GM13977 (cell line): ENCODE data around the gene TXNRD3.

ENCODE experiments used
- DNase-seq: peaks from one replicate; pipeline ENCODE4 v3.0.0; 2012; ENCODE audit warnings: low spot score
- in situ Hi-C: fragments of 300-500 bp; cut with MboI; formaldehyde crosslinking; loops from one replicate; pipeline ENCODE4 v1.12.0; 2022; ENCODE audit warnings: low sequenced_read_pairs, low pct_unique_long_range_greater_than_20kb, mixed read lengths, inconsistent platforms; ENCODE audit not compliant: unreplicated experiment
- TF ChIP-seq, protein P1 (sequence below): IDR thresholded peaks from 2 replicates; pipeline ENCODE4 v1.5.1; 2012; ENCODE audit warnings: mild to moderate bottlenecking, control low read depth; ENCODE audit not compliant: insufficient read depth; ENCODE audit errors: extremely low read depth, missing control alignments

The TXNRD3 gene

DNA sequence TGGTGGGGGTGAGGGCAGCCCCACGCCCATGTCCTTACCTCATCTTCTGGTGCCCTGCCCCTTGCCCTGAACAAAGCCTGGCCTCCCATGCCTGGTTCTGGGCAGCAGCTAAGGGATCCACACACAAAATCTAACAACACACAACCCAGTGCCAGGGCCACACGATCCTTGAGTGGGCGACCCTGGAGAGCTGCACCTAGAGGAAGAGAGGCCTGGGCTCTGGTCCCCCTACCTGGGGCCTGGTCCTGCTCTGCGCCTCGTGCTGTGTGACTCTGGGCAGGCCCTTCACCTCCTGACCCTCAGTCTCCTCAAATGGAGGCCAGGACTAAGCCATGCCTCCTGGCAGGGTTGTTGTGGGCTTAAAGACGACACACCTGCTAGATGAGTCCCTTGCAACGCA, 76.2 kb downstream of the TXNRD3 start:
- no peak for DNase-seq
- in situ Hi-C loops: no loop called here
- TF ChIP-seq, protein P1, sequence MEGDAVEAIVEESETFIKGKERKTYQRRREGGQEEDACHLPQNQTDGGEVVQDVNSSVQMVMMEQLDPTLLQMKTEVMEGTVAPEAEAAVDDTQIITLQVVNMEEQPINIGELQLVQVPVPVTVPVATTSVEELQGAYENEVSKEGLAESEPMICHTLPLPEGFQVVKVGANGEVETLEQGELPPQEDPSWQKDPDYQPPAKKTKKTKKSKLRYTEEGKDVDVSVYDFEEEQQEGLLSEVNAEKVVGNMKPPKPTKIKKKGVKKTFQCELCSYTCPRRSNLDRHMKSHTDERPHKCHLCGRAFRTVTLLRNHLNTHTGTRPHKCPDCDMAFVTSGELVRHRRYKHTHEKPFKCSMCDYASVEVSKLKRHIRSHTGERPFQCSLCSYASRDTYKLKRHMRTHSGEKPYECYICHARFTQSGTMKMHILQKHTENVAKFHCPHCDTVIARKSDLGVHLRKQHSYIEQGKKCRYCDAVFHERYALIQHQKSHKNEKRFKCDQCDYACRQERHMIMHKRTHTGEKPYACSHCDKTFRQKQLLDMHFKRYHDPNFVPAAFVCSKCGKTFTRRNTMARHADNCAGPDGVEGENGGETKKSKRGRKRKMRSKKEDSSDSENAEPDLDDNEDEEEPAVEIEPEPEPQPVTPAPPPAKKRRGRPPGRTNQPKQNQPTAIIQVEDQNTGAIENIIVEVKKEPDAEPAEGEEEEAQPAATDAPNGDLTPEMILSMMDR: no peak

DNA sequence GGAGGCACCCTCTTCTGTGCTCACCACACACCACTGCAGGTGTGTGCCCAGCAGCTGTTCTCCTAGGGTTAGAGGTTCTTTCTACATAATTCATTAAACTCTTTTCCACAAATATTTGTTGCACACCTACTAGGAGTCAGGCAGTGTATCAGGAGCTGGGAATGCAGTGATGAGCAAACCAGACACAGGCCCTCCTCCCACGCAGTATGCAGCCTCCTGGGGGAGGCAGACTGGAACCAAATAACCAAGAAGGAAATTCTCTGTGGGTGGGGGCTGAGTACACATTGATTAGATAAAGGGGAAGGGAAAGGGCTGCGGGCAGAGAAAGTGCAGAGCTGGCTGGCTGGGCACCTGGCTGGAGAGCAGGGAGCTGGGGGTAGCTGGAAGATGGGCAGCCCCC, 77.7 kb downstream of the TXNRD3 start:
- in situ Hi-C loops: no loop called here
- DNase-seq: no peak
- TF ChIP-seq, protein P1: no peak

DNA sequence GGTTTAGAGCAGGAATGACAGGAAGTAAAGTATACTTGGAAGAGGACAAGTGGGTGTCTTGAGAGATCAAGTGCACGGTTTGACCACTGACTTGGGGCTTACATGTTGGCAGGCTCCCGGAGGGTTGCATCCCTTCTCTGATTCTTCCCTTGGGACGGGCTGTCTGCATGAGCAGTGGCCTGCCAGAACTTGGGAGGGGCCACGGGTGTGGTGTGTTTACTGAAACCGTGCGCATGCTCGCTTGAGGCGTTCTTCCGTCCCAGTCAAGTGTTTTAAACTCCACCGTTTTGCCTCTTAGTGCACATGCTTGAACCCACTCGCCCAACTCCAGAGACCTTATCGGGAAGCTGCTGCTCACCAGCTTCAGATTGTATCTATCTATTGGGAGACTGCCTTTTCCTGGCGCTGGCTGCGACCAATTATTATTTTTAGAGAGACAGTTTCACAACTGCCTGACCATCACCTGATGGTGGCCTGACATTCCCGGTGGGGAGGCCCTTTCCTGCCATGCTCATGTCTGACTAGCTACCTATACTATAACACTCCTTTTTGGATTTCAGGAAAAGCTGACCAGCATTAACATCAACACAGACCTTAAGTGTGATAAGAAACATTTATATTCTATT, 81.3 kb downstream of the TXNRD3 start:
- TF ChIP-seq, protein P1: no peak
- in situ Hi-C loops: no loop called here
- no peak for DNase-seq

DNA sequence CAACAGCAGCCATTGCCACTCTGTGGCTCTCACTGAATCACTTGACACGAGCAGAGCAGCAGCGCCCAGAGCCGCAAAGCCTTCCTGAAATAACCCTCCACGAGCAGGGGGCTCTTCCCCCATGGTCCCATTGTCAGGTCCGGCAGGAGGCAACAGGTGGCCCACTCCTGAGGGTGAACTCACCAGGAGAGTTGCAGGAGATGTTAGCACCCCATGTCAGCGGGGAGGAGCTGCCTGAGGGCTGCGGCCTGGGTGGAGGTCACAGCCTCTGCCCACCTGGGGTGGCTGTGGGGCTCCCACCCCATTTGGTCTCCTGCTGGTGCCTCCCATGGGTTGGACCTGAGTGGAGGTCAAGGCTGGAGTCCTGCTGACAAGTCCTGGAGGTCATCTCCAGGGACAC, 83.8 kb downstream of the TXNRD3 start:
- in situ Hi-C loops: no loop called here
- DNase-seq: no peak
- TF ChIP-seq, protein P1: no peak

DNA sequence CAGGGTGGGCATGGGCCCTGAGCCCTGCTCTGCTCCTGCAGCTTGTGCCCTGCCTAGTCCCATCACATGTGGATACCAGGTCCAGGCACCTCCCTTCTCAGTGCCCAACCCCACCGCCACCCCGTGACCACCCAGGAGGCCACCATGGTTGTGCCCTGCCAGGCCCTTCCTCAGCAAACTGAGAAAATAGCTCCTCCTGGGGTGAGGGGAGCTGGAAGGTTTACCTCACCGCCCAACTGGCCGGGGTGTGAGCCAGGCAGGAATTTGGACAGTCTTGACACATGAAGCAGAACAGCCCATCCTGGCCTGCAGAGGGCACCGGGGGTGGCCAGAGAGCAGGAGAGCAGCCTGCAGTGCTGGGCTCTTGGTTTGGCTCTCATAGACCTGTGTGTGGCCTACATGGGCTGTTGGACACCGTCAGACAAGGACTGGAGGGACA, 84.8 kb downstream of the TXNRD3 start:
- DNase-seq: no peak
- TF ChIP-seq, protein P1: no peak
- in situ Hi-C loops: no loop called here

DNA sequence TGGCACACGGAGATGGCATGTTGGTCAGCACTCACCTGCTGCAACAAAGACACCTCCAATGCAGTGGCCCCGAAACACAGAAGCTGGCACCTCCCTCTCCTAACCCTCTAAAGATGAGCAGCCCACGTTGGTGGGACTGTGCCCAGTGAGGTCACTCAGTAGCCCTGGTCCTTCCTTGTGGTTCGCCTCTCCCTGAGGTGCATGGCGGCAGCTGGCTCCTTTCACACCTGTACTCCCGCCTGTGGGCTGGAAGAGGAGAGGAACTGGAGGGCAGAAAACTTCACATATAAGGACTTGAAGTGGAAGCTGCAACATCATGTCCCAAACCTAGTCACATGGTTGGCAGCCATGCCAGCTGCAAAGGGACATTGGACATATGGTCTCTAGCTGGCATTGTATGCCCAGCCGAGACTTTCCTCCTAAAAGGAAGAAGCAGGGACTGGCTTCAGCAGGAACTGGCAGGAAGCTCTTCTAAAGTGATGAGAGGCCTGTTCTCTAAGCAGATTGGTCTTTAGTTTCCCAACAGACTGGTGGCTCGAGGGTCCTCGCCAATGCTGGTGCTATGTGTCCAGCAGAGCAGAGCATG, 85.4 kb downstream of the TXNRD3 start:
- DNase-seq: no peak
- in situ Hi-C loops: no loop called here
- TF ChIP-seq, protein P1: no peak
